GM12801 (cell line): ENCODE data around the gene ADAMTS15.

Experiments used
- TF ChIP-seq, protein P1 (sequence below): IDR thresholded peaks from one replicate; pipeline ENCODE4 v1.5.1; 2011; ENCODE audit warnings: control low read depth; ENCODE audit not compliant: insufficient read length; ENCODE audit errors: extremely low read depth

ADAMTS15 gene

DNA sequence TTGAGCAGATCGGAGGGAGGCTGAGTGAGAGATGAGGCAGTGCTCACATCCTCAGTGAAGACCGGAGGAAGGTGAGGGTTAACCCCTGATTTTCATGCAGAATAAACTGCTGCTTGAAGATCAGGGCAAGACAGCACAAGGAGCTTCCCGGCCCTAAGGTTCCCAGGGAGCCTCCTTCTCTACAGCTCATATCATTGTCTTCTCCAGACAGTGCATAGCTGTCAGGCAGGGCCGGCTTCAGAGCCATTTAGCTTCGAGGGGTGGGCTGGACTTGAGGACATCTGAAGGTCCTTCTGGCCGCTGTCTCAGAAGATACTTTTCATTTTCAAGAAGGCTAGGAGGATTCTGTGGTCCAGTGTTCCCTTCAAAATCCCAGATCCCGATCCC is 27.3 kb upstream of the ADAMTS15 start:
- TF ChIP-seq, protein P1, sequence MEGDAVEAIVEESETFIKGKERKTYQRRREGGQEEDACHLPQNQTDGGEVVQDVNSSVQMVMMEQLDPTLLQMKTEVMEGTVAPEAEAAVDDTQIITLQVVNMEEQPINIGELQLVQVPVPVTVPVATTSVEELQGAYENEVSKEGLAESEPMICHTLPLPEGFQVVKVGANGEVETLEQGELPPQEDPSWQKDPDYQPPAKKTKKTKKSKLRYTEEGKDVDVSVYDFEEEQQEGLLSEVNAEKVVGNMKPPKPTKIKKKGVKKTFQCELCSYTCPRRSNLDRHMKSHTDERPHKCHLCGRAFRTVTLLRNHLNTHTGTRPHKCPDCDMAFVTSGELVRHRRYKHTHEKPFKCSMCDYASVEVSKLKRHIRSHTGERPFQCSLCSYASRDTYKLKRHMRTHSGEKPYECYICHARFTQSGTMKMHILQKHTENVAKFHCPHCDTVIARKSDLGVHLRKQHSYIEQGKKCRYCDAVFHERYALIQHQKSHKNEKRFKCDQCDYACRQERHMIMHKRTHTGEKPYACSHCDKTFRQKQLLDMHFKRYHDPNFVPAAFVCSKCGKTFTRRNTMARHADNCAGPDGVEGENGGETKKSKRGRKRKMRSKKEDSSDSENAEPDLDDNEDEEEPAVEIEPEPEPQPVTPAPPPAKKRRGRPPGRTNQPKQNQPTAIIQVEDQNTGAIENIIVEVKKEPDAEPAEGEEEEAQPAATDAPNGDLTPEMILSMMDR: no peak

DNA sequence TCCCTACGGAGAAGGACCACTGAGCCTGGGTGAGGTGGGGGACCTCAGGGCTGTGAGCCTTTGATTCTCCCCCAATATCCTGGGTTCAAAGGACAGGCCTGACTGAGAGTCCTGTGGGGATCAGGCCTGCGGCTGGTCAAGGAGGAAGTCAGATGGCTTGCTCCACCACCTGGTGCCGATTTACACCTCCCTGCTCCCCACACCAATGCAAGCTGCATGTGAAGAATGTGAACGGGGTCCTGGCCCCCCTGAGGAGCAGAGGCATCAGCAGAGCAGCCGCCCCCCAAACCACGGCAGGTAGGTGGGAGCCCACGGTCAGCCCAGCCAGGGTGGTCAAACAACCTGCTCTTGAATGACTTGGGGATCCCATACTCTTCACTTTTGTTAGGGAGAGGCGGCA is 26.7 kb upstream of the ADAMTS15 start:
- TF ChIP-seq, protein P1: no peak

DNA sequence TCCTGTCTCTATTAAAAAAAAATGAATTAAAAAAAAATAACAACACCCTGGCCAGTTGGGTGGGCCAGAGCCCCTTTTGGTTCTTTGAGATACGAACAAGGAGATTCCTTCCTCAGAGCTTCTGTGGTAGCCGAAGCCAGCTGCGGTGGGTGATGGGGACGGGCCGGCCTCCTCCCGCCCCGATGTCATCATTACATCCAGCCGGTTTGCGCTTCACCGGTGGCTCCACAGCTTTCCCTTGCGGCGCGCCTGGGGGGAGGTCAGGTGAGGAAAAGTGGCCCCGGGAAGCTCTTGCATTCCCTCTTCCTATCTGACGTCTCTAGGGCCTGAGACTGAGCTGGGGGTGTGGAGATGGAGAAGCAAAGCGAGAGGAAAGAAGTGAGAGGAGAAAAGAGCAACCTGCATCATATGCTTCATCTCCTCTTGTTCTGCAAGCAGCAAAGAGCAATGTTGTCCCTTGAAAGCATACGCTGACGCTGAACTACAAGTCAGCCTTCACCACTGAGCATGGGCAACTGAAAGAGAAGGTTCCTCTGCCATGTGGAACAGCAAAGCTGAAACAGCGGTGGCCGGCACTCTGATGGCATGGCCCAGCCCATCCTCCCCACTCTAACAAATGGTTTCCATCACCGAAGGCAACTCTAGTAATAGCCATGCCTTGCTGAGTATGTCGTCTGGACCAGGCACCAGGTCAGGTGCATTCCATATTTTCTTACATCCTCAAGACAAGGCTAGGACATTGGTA is 26.0 kb upstream of the ADAMTS15 start:
- TF ChIP-seq, protein P1: no peak

DNA sequence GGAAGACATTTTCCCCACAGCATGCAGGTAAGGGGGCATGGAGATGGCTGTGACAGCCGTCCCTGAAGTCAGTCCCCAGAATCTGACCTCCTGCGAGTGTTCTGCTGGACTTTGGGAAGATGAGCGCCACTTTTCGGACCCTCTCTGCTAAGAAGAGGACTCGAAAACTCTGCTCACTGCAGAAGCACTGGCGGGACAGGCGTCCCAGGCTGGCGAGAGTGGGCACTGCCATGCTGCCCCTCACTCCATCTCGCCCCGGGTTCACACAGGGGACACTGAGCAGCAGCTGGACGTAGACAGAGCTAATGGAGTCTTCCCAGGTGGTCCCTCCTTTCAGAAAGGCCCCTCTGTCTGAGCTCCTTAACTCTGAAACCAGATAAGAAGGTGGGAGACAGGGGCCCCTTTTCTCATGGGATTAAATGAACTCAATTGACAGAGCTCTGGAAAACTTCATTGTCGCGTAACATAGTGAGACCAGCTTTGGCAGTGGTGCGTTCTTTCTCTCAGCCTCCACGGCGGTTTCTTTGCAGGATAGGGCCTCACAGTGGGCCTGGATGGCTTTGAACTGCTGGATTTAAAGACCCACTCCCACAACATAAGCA is 24.8 kb upstream of the ADAMTS15 start:
- TF ChIP-seq, protein P1: no peak

DNA sequence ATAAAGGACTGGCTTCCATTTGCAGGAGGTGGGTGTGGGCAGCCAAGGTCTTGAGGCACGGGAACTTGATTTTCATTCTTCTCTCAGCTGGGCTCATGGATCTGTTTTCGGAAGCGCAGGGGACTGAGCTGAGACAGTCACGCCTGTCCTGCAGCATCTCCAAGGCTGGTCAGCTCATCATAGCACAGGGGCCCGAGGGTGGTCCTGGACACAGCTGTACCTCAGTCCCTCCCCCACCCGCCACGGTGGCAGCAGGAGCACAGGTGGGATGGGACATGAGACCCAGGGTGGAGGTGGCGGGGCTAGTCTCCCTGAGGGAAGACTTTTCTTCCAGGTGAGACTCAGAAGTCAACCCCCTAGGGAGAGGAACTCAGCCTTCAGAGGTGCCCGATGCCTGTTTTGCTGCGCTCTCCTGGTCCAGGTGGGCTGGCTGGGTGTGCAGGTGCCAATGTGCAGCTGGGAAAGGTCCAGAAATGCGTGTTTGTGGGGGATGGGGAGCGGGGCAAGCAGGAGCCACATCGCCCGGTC is 23.8 kb upstream of the ADAMTS15 start:
- TF ChIP-seq, protein P1: no peak

DNA sequence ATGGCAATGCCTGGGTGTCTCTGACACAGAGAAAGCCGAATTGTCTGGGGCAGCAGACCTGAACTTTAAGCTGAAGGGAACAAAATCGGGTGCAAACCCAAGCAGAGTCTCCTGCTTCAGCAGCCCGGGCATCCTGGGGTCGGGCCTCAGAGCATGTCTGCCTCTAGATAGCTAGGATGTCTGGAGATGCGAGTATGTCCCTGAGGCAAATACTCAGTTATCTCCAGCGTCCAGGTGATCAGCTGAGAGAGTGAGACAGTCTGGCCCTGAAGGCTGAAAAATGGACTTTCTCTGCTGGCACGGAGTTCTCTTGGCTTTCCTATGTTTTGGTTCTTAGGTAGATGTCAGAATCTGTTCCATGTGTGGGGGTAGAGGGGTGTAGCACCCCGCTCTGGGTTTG is 23.3 kb upstream of the ADAMTS15 start:
- TF ChIP-seq, protein P1: no peak

DNA sequence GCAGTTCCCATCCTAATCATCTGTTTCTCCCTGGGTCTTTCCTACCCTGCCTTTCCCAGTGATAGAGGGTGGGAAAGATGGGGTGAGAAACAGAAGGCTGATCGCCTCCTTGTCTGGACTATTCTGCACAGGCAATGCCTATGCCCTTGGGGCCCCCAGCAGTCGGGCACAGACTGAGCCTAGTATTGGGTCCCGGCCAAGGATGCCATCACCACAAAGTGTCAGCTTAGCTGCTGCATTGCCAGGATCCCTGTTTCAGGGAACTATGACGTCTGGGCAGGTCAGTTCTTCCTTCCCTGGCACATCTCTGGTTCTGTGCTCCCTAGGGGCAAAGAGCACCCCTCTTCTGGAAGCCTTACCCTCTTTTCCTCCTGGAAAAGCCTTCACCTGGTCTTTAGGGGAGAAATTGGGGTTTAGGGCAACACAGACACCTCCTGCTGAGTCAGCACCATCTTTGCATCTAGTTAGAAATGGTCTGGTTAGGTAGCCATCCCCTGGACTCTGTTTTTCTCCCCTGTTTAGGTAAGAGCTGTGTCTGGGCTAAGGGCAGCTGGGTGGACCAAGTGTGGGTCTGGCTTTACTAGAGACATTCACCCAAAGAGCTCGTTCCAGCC is 22.1 kb upstream of the ADAMTS15 start:
- TF ChIP-seq, protein P1: no peak
